HG03575 (cell line): ENCODE measurements around the gene SCN11A.

Experiments
- ATAC-seq: cut with Tn5 transposase; IDR thresholded peaks from one replicate; pipeline ENCODE4 v1.9.1; 2021; ENCODE audit not compliant: unreplicated experiment, insufficient number of reproducible peaks, low FRiP score; ENCODE audit errors: extremely low read depth

Gene SCN11A

GRCh38 chr3:39015418-39015817 lies 36.3 kb downstream of the SCN11A start:
- ATAC-seq, result no peak

- ATAC-seq, result no peak
These were observed 37.7 kb downstream of the SCN11A start for GRCh38 chr3:39013921-39014509.

DNA sequence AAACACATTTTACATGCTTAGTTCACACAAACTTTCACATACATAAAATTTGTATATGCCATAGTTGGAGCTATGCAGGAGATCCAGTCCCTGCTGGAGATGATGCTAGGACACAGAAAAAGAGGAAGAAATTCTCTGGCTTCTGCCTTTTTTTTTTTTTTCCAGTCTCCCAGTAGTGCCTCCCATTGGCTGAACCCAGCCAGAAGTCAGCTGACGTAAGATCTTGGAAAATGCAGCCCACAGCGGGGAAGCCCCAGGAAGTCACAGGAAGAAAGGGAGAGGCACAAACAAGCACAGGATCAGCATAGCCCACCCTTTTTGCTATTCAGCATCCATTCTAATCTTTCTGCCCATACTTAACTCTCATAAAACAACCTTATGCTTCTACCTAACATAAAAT lies 38.5 kb downstream of the SCN11A start:
- ATAC-seq, result no peak

GRCh38 chr3:39011191-39011736 lies 40.5 kb downstream of the SCN11A start:
- ATAC-seq, result no peak

GRCh38 chr3:39005295-39005694 lies 46.4 kb downstream of the SCN11A start:
- ATAC-seq, result no peak
